Measurements from ENCODE around the gene AARS2. TPM values are rescaled to one million over a fixed set of nuclear protein-coding genes. Genes with fewer than 3 reads are reported as not detected.

AARS2 gene
- total and polyA plus RNA-seq, 2 of the 8 experiments (the other 6 are each of a cell fraction or from before 2014, with no cell fraction given) = 8.6 to 20.4 TPM

GRCh38 chr6:44306710-44307109 lies 6.4 kb downstream of the AARS2 start:
- H2AFZ ChIP-seq (ENCODE audit: low read length) = no peak overlapping the region
- H4K91ac ChIP-seq (replicated peaks; ENCODE audit: insufficient read length, low read length) = no peak overlapping the region
- no peak overlapping the region for H2BK15ac ChIP-seq (ENCODE audit: low read length)
- CTCF ChIA-PET (ENCODE audit: partially characterized antibody) = interaction anchor here (1.5 to 13.9 kb wide), 8 partner anchors 4 to 228 kb away, joined by 4 to 330 read pairs (median 88); partner anchors contain the start of genes AARS2, NFKBIE, SLC35B2 and TMEM151B
- no peak overlapping the region for H3K14ac ChIP-seq (ENCODE audit: insufficient read length)
- DNase-seq (ENCODE audit: low read depth in 1 of 2, low spot score in 2 of 2) (no peak), FAIRE-seq (no peak)
- no peak overlapping the region for H2BK20ac ChIP-seq (ENCODE audit: low read length)
- H3K9ac ChIP-seq (replicated peaks in 1 of 4; ENCODE audit: extremely low read depth in 1 of 4, low read depth in 3 of 4, low read length in 3 of 4) = no peak overlapping the region
- no peak overlapping the region for H3K4me2 ChIP-seq (ENCODE audit: insufficient read depth in 1 of 2, low read depth in 2 of 2, low read length in 2 of 2)
- H3K23me2 ChIP-seq (ENCODE audit: low read depth, low read length) = no peaks in the 10 kb centered on the region
- no peak overlapping the region for H3K23ac ChIP-seq (ENCODE audit: insufficient read length)
- no peak overlapping the region for H3K27ac ChIP-seq (ENCODE audit: low read depth, low read length)
- no peak overlapping the region for H3K56ac ChIP-seq (replicated peaks; ENCODE audit: insufficient read length, low read depth, low read length)
- POLR2A ChIA-PET (ENCODE audit: partially characterized antibody) = interaction anchor here (0.6 to 6.9 kb wide), 12 partner anchors 9 to 673 kb away, joined by 3 to 81 read pairs (median 7); partner anchors contain the start of genes HSP90AB1 and SLC35B2
- no peaks in the 10 kb centered on the region for H3K27me3 ChIP-seq (replicated peaks in 1 of 4; ENCODE audit: control insufficient read depth in 3 of 4, extremely low read depth in 1 of 4, insufficient read depth in 3 of 4, low read length in 3 of 4)
- no peak overlapping the region for H4K5ac ChIP-seq (ENCODE audit: insufficient read length, low read depth, low read length)
- no peak overlapping the region for H4K8ac ChIP-seq (ENCODE audit: extremely low read depth, insufficient read depth, low read length)
- no peak overlapping the region for H2AK5ac ChIP-seq (ENCODE audit: low read depth, low read length)
- H3K79me1 ChIP-seq (ENCODE audit: low read depth, low read length) = no peaks in the 10 kb centered on the region
- H3K18ac ChIP-seq (ENCODE audit: extremely low read depth, low read length) = no peak overlapping the region
- H3K4ac ChIP-seq (replicated peaks; ENCODE audit: insufficient read length, low read depth, low read length) = no peak overlapping the region
- 97% methylated on average over 8 of the region's 8 CpGs; no CpG with 5 or more reads in 1 of the 2 experiments for WGBS, 2 experiments (ENCODE audit: extremely low coverage in 1 of 2, insufficient coverage in 1 of 2, insufficient read length in 1 of 2, insufficient replicate concordance in 2 of 2, low coverage in 1 of 2, low lambda C conversion rate in 2 of 2, missing lambda C conversion rate in 1 of 2)
- no peak overlapping the region for H3K4me3 ChIP-seq (ENCODE audit: extremely low read depth in 1 of 4, insufficient read depth in 2 of 4, low read depth in 3 of 4, low read length in 4 of 4)
- H3K9me3 ChIP-seq (ENCODE audit: insufficient read depth in 2 of 2, low read depth in 1 of 2, low read length in 1 of 2) = no peaks in the 10 kb centered on the region
- no peak overlapping the region for H2BK120ac ChIP-seq (replicated peaks; ENCODE audit: low read depth, low read length)
- H3K4me1 ChIP-seq (replicated peaks in 1 of 4; ENCODE audit: control insufficient read depth in 3 of 4, insufficient read depth in 4 of 4, low read length in 3 of 4) = peaks cover 0 to 4% (median 0%) of the 10 kb centered on the region in 4 experiments; a peak in 1 of 7 replicates
- no peak overlapping the region for H2BK5ac ChIP-seq (ENCODE audit: low read depth, low read length)
- H3K79me2 ChIP-seq (ENCODE audit: control insufficient read depth in 1 of 2, insufficient read depth in 2 of 2, low read length in 2 of 2) = peaks cover 0 to 4% of the 10 kb centered on the region in 2 experiments; a peak in 1 of 4 replicates
- peaks cover 28 to 81% (median 72%) of the 10 kb centered on the region in 4 experiments for H3K36me3 ChIP-seq (ENCODE audit: control insufficient read depth in 2 of 4, insufficient read depth in 4 of 4, low read length in 3 of 4)
- H4K20me1 ChIP-seq (replicated peaks in 1 of 2; ENCODE audit: control insufficient read depth in 1 of 2, insufficient read depth in 2 of 2, low read length in 2 of 2) = peaks cover 2 to 4% of the 10 kb centered on the region in 2 experiments
- H2BK12ac ChIP-seq (ENCODE audit: low read depth, low read length) = no peak overlapping the region
- no peak for TF ChIP-seq SAP30 (IDR thresholded peaks at IDR 0.05; ENCODE audit: insufficient read depth, insufficient replicate concordance, low read length)
- no peak for TF ChIP-seq RFX5 (IDR thresholded peaks at IDR 0.05; ENCODE audit: borderline replicate concordance, low read depth, low read length)
- no peak for TF ChIP-seq SIX5 (IDR thresholded peaks at IDR 0.05; ENCODE audit: low read depth, low read length)
- no peak for TF ChIP-seq NRF1 (IDR thresholded peaks at IDR 0.05; ENCODE audit: low read depth, low read length)
- TF ChIP-seq SP2 (IDR thresholded peaks at IDR 0.05; ENCODE audit: low read length) = no peak
- TF ChIP-seq CEBPB (IDR thresholded peaks at IDR 0.05; ENCODE audit: low read depth, low read length) = no peak
- no peak for TF ChIP-seq TAF1 (IDR thresholded peaks at IDR 0.05; ENCODE audit: low read depth, low read length)
